ENCODE results near the gene KIF5C.
"Not testable (repeated sequence)": the region's sequence is repeated elsewhere in the genome, so short reads cannot be mapped to it uniquely, and the experiment has no call there.

Gene KIF5C

GRCh38 chr2:148874868-148875341 is at the start of gene KIF5C:
Gene KIF5C (plus strand): TSS chr2:148875227. CDS start chr2:148875618, 391 bp downstream.
- no peak for DNase-seq

GRCh38 chr2:148826791-148827190 is 48.2 kb upstream of the KIF5C start:
- DNase-seq, result no peak

GRCh38 chr2:148828941-148829340 is 46.1 kb upstream of the KIF5C start:
- DNase-seq, result no peak

GRCh38 chr2:148829618-148830017 is 45.4 kb upstream of the KIF5C start:
- no peak for DNase-seq

DNA sequence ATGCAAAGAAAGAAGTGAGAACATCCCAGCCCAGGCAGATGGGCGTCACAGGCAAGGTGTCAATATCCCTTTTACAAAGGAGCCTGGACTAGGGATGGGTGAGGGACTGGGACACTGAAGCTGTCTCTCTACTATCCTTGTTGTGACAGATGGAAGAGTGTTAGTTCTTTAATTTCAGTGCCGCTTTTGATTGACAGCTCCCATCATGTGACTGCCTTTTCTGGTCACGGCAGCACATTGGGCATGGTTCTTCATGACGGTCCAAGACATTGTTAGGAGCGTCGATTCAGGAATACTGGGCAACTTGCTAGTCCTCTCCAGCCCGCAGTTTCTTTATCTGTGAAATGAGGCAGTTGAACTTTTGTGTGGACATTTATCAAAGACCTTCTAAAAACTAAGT is 42.4 kb upstream of the KIF5C start:
- no peak for DNase-seq

DNA sequence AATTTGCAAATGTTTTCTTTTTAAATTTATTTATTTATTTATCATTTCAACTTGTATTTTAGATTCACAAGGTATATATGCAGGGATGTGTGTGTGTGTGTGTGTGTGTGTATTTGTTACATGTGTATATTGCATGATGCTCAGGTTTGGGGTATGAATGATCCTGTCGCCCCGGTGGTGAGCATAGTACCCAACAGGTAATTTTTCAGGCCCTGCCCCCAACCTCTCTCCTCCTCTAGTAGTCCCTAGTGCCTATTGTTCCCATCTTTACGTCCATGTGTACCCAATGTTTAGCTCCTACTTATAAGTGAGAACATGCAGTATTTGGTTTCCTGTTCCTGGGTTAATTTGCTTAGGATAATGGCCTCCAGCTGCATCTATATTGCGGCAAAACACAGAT is 33.0 kb upstream of the KIF5C start:
- no peak for DNase-seq

DNA sequence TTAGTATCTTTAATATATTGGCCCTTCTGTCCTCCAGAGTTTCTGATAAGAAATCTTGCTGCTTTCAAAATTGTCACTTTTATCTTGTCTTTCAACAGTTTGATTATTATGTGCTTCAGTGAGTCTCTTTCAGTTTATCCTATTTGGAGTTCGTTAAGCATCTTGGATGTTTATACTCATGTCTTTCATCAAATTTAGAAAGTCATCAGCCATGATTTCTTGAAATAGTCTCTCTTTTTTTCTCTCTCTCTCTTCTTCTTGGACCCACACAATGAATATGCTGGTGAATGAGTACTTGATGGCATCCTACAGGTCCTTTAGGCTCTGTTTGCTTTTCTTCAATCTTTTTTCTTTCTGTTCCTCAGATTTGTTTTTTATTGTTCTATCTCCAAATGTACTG is 26.9 kb upstream of the KIF5C start:
- no peak for DNase-seq

DNA sequence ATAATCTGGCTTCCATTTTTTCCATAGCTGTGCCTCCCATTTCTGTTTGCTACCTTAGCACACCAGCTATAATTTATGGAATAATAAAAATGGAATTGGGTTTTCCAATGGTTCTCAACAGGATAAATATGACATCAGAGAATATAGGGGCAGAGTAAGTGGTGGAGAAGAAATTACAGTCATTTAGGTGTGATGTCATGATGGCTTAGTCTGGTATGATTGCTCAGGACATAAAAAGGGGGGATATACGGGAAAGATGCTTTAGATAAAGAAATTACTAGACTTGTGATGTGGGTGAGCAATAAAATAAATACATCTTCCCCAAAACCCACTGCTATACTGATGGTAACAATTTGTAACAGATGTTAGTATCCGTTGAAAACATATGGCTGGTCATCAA is 21.6 kb upstream of the KIF5C start:
- DNase-seq, result no peak

- DNase-seq, result no peak
Observed at GRCh38 chr2:148860037-148860436, 15.0 kb upstream of the KIF5C start.

- no peak for DNase-seq
Observed at GRCh38 chr2:148861367-148861766, 13.7 kb upstream of the KIF5C start.

DNA sequence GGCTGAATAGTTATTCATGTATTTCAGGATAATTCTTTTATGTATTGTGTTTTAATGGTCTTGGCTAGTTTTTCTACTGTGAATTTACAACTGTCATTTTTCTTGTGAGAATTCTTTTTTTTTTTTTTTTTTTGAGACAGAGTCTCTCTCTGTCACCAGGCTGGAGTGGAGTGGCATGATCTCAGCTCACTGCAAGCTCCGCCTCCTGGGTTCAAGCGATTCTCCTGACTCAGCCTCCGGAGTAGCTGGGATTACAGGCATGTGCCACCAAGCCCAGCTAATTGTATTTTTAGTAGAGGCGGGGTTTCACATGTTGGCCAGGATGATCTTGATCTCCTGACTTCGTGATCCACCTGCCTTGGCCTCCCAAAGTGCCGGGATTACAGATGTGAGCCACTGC is 12.5 kb upstream of the KIF5C start:
- DNase-seq, result not testable (repeated sequence)

GRCh38 chr2:148865512-148865911 is 9.5 kb upstream of the KIF5C start:
- no peak for DNase-seq

DNA sequence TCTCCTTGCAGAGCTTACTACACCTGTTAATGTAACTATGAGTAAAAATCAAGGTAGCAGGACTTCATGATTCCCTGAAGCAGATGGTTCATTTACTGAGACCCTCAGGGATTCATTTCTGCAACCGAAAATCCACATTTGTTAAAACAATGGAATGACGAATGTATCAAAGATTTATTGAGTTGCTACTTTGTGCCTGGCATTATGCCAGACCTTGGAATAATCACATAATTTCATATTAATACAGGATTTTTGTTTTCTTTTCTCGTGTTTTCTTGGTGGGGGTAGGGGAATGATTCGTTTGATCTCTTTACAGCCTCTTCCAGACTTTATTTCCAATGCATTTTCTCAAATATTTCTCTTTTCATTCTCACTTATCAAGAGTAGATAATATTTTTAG is 8.9 kb upstream of the KIF5C start:
- no peak for DNase-seq

GRCh38 chr2:148867079-148867769 is 7.8 kb upstream of the KIF5C start:
- DNase-seq, result no peak

GRCh38 chr2:148875387-148876051 is 492 bp downstream of the KIF5C start:
- DNase-seq, result no peak

- no peak for DNase-seq
Observed at GRCh38 chr2:148876202-148876594, 1.2 kb downstream of the KIF5C start.

- no peak for DNase-seq
Observed at GRCh38 chr2:148876595-148877402, 1.8 kb downstream of the KIF5C start.

GRCh38 chr2:148877403-148877740 is 2.3 kb downstream of the KIF5C start:
- no peak for DNase-seq

DNA sequence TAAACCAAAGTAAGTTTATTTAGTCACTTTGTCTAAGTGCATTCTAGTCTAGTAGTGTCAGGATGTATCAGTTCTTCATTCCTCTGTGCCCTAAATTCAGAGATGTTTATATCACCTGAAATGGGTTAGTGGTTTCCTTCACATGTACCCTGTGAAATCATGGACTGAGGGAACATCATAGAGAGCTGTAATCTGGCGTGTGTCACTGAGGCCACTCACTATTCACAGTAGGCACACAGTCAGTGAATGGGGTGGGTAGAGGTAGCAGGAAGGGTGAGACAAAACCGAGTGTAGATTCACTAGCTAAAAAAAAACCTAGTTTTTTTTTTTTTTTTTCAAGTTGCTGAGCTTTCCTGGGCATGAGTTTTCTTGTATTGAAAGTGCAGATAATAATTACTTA is 5.6 kb downstream of the KIF5C start:
- DNase-seq, result no peak

DNA sequence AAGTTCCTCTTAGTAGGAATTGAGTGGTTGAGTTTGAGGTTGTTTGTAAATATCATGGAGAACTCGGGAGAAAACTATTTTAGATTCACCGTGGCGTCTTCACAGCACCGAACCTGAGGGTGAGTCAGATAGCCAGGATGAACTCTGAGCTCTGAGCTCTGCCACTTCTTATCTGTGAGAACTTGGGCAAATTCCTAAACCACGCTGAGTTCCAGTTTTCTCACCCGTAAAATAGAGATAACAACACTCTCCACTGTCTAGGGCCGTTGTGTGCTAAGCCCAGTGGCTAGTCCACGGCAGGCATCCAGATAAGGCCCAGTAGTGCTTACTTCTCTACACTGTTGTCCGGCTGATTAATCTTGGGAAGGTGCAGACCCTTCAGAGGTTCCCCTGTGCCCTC is 7.0 kb downstream of the KIF5C start:
- DNase-seq, result no peak

- no peak for DNase-seq
Observed at GRCh38 chr2:148885209-148885608, 10.2 kb downstream of the KIF5C start.

DNA sequence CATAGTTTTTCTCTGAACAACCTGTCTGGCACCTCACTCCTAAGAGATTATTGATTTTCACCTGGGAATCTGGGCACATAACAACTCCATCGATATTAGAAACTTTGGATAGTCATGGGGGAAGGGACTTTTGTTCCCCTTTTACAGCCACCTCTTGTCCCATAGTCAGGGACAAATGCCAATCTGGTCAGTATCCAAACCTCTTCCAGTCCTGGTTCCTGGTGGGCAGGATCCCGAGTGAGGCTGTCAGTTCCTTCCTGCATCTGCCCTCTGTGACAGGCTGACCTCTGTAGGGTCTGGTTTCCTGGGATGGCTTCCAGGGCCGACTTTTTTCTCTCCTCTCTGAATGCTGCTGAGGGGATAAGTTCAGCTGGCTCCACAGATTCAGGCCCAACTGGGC is 11.0 kb downstream of the KIF5C start:
- no peak for DNase-seq

- no peak for DNase-seq
Observed at GRCh38 chr2:148887350-148888002, 12.4 kb downstream of the KIF5C start.

All from GF-D8 (cell line).